GM18520 (cell line): ENCODE measurements around the gene BASP1.
"Not testable (repeated sequence)": the region's sequence is repeated elsewhere in the genome, so short reads cannot be mapped to it uniquely, and the experiment has no call there.

Experiments used
- ATAC-seq: cut with Tn5 transposase; IDR thresholded peaks from one replicate; pipeline ENCODE4 v1.9.1; 2021; ENCODE audit not compliant: unreplicated experiment

The BASP1 gene

DNA sequence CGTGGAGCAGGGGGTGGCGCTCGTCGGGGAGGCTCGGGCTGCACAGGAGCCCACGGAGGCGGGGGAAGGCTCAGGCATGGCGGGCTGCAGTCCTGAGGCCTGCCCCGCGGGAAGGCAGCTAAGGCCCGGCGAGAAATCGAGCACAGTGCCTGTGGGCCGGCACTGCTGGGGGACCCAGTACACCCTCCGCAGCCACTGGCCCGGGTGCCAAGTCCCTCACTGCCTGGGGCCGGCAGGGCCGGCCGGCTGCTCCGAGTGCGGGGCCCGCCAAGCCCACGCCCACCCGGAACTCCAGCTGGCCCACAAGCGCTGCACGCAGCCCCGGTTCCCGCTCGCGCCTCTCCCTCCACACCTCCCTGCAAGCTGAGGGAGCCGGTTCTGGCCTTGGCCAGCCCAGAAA is 94.4 kb downstream of the BASP1 start:
- not testable (repeated sequence) for ATAC-seq

DNA sequence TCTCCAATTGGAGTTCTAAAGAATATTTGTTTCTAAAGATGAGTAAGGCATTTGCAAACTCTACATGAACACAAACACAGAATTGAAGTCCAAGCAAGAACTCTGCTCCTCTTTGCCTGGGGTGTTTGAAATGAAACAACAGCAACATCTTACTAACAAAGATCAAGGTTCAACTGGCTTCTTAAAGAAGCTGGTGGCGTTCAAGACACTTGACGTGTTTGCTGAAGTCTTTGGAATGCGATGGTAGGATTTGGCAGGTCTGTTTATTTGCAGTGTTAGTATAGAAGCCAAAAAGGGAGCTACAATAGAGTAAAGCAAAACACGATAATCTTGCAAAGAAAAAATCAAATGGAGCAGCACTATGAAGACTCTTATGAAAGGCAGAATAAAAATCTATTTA is 94.9 kb downstream of the BASP1 start:
- ATAC-seq, result no peak

DNA sequence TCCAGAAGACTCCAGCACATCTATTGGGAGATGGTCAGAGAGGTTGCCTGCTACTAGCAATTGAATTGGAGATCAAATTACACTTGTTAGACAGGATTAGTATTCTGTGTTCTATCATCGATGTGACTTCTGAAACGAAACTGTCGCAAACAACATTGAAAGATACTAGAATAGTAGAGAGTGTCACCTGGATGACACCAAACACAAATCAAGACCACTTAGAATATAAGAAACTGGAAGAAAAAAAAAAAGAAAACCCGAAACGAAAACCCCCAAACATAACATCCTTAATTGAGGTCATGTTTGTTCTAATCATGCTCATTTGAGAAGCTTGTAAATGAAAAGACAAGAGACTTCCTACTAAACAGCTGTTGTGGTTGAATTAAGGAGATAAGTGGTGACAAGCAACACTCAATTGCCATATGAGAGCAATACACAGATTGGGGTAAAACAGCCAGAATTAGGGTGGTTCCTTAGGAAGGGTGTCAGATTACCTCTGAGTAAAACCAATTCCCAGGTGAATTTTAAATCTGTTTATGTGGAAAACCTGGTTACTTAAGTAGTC is 97.6 kb downstream of the BASP1 start:
- ATAC-seq, result no peak

DNA sequence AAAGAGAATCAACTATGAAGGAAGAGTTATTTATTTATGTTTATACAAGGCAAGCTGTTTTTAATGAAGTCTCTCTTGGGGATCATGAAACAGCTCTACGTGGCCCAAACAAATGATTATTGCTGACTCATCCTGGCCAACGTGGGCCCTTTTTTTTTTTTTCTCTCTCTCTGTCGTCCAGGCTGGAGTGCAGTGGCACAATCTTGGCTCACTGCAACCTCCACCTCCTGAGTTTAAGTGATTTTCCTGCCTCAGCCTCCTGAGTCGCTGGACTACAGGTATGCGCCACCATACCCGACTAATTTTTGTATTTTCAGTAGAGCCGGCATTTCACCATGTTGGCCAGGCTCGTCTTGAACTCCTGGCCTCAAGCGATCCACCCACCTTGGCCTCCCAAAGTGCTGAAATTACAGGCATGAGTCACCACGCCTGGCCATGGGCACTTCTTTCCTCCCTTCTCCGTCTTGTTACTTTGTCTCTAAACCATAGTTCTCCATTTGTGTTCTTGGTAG is 98.3 kb downstream of the BASP1 start:
- no peak for ATAC-seq

DNA sequence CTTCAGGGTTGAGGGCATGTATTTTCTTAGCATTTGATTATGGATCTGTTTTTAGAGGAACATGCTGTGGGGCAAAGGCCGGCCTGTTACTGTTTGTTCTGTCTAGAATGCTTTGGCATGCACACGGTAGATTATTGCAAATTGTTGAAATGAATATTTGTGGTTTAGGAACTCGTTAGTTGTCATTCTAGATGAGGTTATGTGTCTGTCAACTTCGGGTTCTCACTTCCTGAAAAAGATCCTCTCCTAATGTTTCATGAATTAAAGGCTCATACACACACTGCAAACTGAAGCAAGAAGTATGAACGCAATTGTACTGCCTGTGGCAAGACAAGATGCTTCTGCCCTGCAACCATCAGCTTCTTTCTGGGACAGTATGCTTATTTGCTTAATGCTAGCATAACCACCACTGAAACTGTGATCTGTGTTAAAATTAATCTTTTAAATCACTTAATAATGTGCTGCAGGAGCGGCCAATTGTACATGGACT is 99.6 kb downstream of the BASP1 start:
- peak; percentile 83 for ATAC-seq

DNA sequence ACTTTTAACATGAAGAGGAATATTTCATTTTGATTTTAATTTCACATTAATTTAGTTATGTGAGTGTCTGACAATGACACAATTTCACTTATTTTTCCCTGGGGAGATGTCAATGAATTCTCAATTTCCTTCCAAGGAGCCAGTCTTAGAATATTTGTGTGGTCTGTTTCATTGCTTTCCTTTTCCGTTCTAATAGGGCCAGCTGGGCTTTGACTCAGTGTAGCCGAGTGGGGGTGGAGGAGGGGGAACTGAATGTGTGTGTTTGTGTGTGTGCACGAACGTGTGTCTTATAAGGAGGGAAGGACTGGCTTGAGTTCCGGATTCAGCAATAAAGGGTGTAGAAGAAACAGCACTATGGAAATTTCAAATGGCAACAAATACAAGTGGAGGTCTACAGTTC is 100.0 kb downstream of the BASP1 start:
- no peak for ATAC-seq

DNA sequence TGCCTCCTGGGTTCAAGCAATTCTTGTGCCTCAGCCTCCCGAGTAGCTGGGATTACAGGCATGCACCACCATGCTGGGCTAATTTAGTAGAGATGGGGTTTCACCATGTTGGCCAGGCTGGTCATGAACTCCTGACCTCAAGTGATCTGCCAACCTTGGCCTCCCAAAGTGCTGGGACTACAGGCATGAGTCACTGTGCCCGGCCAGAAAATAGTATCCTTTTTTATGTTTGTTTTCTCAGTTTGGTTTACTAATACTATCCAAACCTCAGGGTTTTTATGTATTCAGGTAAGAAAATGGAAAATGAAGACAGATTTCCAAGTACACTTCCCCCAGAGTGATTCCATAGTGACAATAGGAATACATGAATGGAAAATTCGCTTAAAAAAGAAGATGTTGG is 101.7 kb downstream of the BASP1 start:
- not testable (repeated sequence) for ATAC-seq

DNA sequence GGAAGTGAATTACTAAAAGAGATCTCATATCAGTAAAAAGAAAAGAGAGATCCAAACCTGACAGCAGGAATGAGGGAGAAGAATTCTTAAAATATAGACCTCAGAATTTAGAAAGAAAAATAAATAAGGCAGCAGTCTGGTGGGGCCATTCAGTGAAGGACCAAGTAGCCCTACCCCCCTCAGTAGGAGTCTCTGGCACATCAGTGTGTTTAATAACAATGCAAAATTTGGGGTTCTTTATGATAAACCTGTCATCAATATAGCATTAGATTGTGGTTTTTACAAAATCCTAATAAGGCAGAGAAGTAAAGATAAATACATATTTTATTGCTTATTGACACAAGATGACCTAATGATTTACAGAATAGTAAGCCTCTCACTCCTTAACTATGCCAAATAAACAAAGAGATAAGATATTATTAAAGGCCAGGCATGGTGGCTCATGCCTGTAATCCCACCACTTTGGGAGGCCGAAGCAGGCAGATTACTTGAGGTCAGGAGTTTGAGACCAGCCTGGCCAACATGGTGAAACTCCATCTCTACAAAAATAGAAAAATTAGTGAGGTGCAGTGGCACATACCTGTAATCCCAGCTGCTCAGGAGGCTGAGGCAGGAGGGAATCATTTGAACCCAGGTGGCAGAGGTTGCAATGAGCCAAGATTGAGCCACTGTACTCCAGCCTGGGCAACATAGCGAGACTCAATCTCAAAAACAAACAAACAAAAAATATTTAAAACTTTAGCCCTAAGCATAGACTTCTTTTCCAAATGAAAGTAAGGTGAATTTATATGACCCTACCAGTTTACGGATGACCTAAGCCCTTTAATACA is 108.6 kb downstream of the BASP1 start:
- no peak for ATAC-seq
